ENCODE data around the gene POLR2E. TPM values are rescaled to one million over a fixed set of nuclear protein-coding genes. Genes with fewer than 3 reads are reported as not detected.

POLR2E gene
- total RNA-seq, 1 experiment from 2014 or later, result 141 TPM

DNA sequence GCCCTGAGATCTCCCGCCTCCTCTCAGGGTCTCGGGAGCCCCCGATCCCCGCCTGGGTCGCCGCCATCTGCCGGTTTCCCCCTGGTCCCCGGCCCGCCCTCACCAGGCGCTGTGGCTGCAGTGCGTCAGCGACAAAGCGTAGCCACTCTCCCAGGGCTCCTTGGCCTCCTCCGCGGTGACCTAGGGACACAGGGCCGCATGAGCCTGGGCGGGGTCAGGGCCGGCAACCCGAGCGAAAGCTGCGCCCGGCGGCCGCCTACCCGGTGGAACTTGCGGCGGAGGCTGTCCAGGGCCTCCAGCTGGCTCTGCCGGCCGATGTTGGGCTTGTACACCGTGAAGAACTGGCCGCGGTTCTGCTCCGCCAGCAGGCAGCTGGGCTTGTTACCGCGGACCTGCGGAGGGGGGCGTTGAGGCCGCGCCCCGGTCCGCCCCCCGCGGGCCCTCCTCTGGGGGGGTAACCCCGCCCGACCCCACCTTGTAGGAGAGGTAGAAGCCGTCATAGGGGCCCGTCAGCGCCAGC is 13.9 kb upstream of the POLR2E start:
- H3K36me3 Mint-ChIP-seq (ENCODE audit: insufficient read depth, unreplicated experiment), result peaks cover 62% of the 10 kb centered on the region
- DNase-seq, result no peak
- intact Hi-C loops (cut with micrococcal nuclease; ENCODE audit: unreplicated experiment), result no loop called here
- BruUV-seq (replicated peaks), result no TSS peak
- no peak overlapping the region for H3K27ac Mint-ChIP-seq (ENCODE audit: unreplicated experiment)
- no peak overlapping the region for H3K4me3 Mint-ChIP-seq (ENCODE audit: low read depth, unreplicated experiment)
- no peaks in the 10 kb centered on the region for H3K4me1 Mint-ChIP-seq (ENCODE audit: low read depth, unreplicated experiment)
- H3K27me3 Mint-ChIP-seq (ENCODE audit: unreplicated experiment), result no peaks in the 10 kb centered on the region
- H3K9me3 Mint-ChIP-seq (ENCODE audit: low read depth, unreplicated experiment), result no peaks in the 10 kb centered on the region
- CTCF ChIA-PET, result no interaction called here
- TF ChIP-seq, protein P1, sequence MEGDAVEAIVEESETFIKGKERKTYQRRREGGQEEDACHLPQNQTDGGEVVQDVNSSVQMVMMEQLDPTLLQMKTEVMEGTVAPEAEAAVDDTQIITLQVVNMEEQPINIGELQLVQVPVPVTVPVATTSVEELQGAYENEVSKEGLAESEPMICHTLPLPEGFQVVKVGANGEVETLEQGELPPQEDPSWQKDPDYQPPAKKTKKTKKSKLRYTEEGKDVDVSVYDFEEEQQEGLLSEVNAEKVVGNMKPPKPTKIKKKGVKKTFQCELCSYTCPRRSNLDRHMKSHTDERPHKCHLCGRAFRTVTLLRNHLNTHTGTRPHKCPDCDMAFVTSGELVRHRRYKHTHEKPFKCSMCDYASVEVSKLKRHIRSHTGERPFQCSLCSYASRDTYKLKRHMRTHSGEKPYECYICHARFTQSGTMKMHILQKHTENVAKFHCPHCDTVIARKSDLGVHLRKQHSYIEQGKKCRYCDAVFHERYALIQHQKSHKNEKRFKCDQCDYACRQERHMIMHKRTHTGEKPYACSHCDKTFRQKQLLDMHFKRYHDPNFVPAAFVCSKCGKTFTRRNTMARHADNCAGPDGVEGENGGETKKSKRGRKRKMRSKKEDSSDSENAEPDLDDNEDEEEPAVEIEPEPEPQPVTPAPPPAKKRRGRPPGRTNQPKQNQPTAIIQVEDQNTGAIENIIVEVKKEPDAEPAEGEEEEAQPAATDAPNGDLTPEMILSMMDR (IDR thresholded peaks at IDR 0.05; ENCODE audit: unreplicated experiment), result no peak

DNA sequence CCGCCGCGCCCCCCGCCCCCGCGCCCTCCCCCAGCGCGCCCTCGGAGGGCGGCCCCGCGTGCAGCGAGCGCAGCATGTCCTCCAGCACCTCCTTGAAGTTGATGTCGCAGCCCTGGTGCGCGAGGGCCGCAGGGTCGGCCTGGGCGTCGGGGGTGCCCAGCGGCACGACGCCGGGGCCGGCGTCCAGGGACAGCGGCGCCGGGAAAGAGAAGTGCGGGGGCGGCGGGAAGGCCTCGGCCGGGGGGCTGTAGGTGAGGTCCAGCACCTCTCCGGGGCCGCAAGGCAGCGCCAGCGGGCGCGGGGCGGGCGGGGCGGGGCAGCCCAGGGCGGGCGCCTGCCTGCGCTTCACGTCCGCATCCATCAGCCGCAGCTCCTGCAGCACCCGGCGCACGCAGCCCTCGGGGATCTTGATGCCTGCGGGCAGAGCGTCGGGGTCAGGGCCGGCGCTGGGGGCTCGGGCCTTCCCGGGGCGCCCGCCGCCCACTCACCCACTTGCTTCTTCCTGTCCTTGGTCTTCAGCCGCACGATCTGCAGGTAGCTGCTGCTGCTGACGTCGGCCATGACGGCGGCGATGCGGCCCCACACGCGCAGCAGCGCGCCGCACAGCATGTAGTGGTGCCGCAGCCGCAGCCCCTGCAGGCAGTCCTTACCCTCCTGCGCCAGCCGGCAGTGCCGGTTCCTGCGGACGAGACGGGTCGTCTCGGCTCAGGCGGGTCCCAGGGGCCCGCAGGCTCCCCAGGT is 13.3 kb upstream of the POLR2E start:
- peaks cover 63% of the 10 kb centered on the region for H3K36me3 Mint-ChIP-seq (ENCODE audit: insufficient read depth, unreplicated experiment)
- no peaks in the 10 kb centered on the region for H3K4me1 Mint-ChIP-seq (ENCODE audit: low read depth, unreplicated experiment)
- H3K9me3 Mint-ChIP-seq (ENCODE audit: low read depth, unreplicated experiment), result no peaks in the 10 kb centered on the region
- intact Hi-C loops (cut with micrococcal nuclease; ENCODE audit: unreplicated experiment), result no loop called here
- H3K4me3 Mint-ChIP-seq (ENCODE audit: low read depth, unreplicated experiment), result no peak overlapping the region
- H3K27me3 Mint-ChIP-seq (ENCODE audit: unreplicated experiment), result no peaks in the 10 kb centered on the region
- CTCF ChIA-PET, result no interaction called here
- no peak for DNase-seq
- TF ChIP-seq, protein P1 (IDR thresholded peaks at IDR 0.05; ENCODE audit: unreplicated experiment), result no peak
- no TSS peak for BruUV-seq (replicated peaks)
- H3K27ac Mint-ChIP-seq (ENCODE audit: unreplicated experiment), result no peak overlapping the region

GRCh38 chr19:1107661-1108261 is 12.6 kb upstream of the POLR2E start:
- H3K36me3 Mint-ChIP-seq (ENCODE audit: insufficient read depth, unreplicated experiment), result peaks cover 63% of the 10 kb centered on the region
- intact Hi-C loops (cut with micrococcal nuclease; ENCODE audit: unreplicated experiment), result no loop called here

GRCh38 chr19:1106841-1107660 is 11.9 kb upstream of the POLR2E start:
- Mint-ChIP-seq H3K9me3 (ENCODE audit: low read depth, unreplicated experiment) (no peaks in the 10 kb centered on the region), H3K27me3 (ENCODE audit: unreplicated experiment) (no peaks in the 10 kb centered on the region), H3K27ac (ENCODE audit: unreplicated experiment) (peak overlapping the region; percentile 50), H3K36me3 (ENCODE audit: insufficient read depth, unreplicated experiment) (peaks cover 63% of the 10 kb centered on the region), H3K4me1 (ENCODE audit: low read depth, unreplicated experiment) (no peaks in the 10 kb centered on the region), H3K4me3 (ENCODE audit: low read depth, unreplicated experiment) (no peak overlapping the region)
- intact Hi-C loops (cut with micrococcal nuclease; ENCODE audit: unreplicated experiment), result no loop called here
- peak; percentile 54 for DNase-seq
- no TSS peak for BruUV-seq (replicated peaks)
- TF ChIP-seq, protein P1 (IDR thresholded peaks at IDR 0.05; ENCODE audit: unreplicated experiment), result no peak
- CTCF ChIA-PET, result no interaction called here

More at GRCh38 chr19:1107661-1108261, 12.6 kb upstream of the POLR2E start:
- no peaks in the 10 kb centered on the region for H3K4me1 Mint-ChIP-seq (ENCODE audit: low read depth, unreplicated experiment)
- H3K27ac Mint-ChIP-seq (ENCODE audit: unreplicated experiment), result no peak overlapping the region
- no peak overlapping the region for H3K4me3 Mint-ChIP-seq (ENCODE audit: low read depth, unreplicated experiment)
- DNase-seq, result no peak
- TF ChIP-seq, protein P1 (IDR thresholded peaks at IDR 0.05; ENCODE audit: unreplicated experiment), result no peak
- H3K9me3 Mint-ChIP-seq (ENCODE audit: low read depth, unreplicated experiment), result no peaks in the 10 kb centered on the region
- CTCF ChIA-PET, result no interaction called here
- H3K27me3 Mint-ChIP-seq (ENCODE audit: unreplicated experiment), result no peaks in the 10 kb centered on the region
- BruUV-seq (replicated peaks), result no TSS peak
